H9 (cell line): ENCODE results near the gene BAIAP2. TPM values are rescaled to one million over a fixed set of nuclear protein-coding genes. Genes with fewer than 3 reads are reported as not detected.

Experiments
- DNase-seq: peaks from one replicate; pipeline ENCODE4 v3.0.0-alpha.2; 2017
- H2AFZ ChIP-seq: one replicate; pipeline ENCODE4 v1.6.1; 2013; ENCODE audit warnings: mild to moderate bottlenecking, low read length, control low read depth, moderate library complexity
- H2AK5ac ChIP-seq: 2 replicates; pipeline ENCODE4 v1.6.1; 2013; ENCODE audit warnings: low read length, control low read depth, mixed read lengths; ENCODE audit not compliant: insufficient read length
- H2BK120ac ChIP-seq: one replicate; pipeline ENCODE4 v1.6.1; 2013; ENCODE audit warnings: low read depth, mild to moderate bottlenecking, low read length, control low read depth, inconsistent platforms; ENCODE audit not compliant: poor library complexity, severe bottlenecking
- H2BK12ac ChIP-seq: 2 replicates; pipeline ENCODE4 v1.6.1; 2013; ENCODE audit warnings: low read length, control low read depth, mixed read lengths, low read depth; ENCODE audit not compliant: insufficient read length
- H2BK15ac ChIP-seq: 2 replicates; pipeline ENCODE4 v1.6.1; 2013; ENCODE audit warnings: low read depth, low read length, control low read depth
- H2BK20ac ChIP-seq: one replicate; pipeline ENCODE4 v1.6.1; 2013; ENCODE audit warnings: low read depth, mild to moderate bottlenecking, low read length, control low read depth, inconsistent platforms; ENCODE audit not compliant: poor library complexity, severe bottlenecking
- H2BK5ac ChIP-seq: 2 replicates; pipeline ENCODE4 v1.6.1; 2013; ENCODE audit warnings: low read length, control low read depth, mixed read lengths; ENCODE audit not compliant: insufficient read length
- H3K14ac ChIP-seq: 2 replicates; pipeline ENCODE4 v1.6.1; 2013; ENCODE audit warnings: low read length, control low read depth; ENCODE audit not compliant: insufficient read depth
- H3K18ac ChIP-seq: 2 replicates; pipeline ENCODE4 v1.6.1; 2013; ENCODE audit warnings: low read depth, mild to moderate bottlenecking, mixed read lengths, low read length, control low read depth; ENCODE audit not compliant: insufficient read length
- H3K23ac ChIP-seq: 2 replicates; pipeline ENCODE4 v1.6.1; 2013; ENCODE audit warnings: low read length, control low read depth, mixed read lengths, low read depth; ENCODE audit not compliant: insufficient read length
- H3K23me2 ChIP-seq: 2 replicates; pipeline ENCODE4 v1.6.1; 2013; ENCODE audit warnings: low read depth, mild to moderate bottlenecking, mixed read lengths, low read length, control low read depth; ENCODE audit not compliant: insufficient read length, poor library complexity, severe bottlenecking
- H3K27ac ChIP-seq: 2 replicates; pipeline ENCODE4 v1.5.1; 2013; ENCODE audit warnings: low read length, control low read depth, mixed read lengths, low read depth; ENCODE audit not compliant: insufficient read length
- H3K27me3 ChIP-seq: 2 replicates; pipeline ENCODE4 v1.6.1; 2013; ENCODE audit warnings: low read length, control low read depth, inconsistent platforms; ENCODE audit not compliant: insufficient read depth
- H3K4ac ChIP-seq: 2 replicates; pipeline ENCODE4 v1.6.1; 2013; ENCODE audit warnings: low read depth, mild to moderate bottlenecking, control low read depth, inconsistent platforms, low read length, moderate library complexity
- H3K4me1 ChIP-seq: 2 replicates; pipeline ENCODE4 v1.6.1; 2013; ENCODE audit warnings: low read length, control low read depth, inconsistent platforms; ENCODE audit not compliant: insufficient read depth
- H3K4me2 ChIP-seq: 2 replicates; pipeline ENCODE4 v1.6.1; 2013; ENCODE audit warnings: low read length, control low read depth, mixed read lengths; ENCODE audit not compliant: insufficient read length, insufficient read depth
- H3K56ac ChIP-seq: 2 replicates; pipeline ENCODE4 v1.6.1; 2013; ENCODE audit warnings: low read depth, mild to moderate bottlenecking, mixed read lengths, low read length, control low read depth; ENCODE audit not compliant: insufficient read length
- H3K79me1 ChIP-seq: 2 replicates; pipeline ENCODE4 v1.6.1; 2013; ENCODE audit warnings: low read depth, mild to moderate bottlenecking, moderate library complexity, low read length, control low read depth, inconsistent platforms; ENCODE audit not compliant: insufficient read depth, poor library complexity, severe bottlenecking
- H3K79me2 ChIP-seq: 2 replicates; pipeline ENCODE4 v1.6.1; 2013; ENCODE audit warnings: low read length, control low read depth, inconsistent platforms; ENCODE audit not compliant: insufficient read depth
- H3K9ac ChIP-seq: 2 replicates; pipeline ENCODE4 v1.6.1; 2013; ENCODE audit warnings: low read length, control low read depth, mixed read lengths; ENCODE audit not compliant: insufficient read length; ENCODE audit errors: extremely low read depth
- H3K9me3 ChIP-seq: one replicate; pipeline ENCODE4 v1.6.1; 2013; ENCODE audit warnings: low read depth, low read length, inconsistent platforms; ENCODE audit not compliant: control insufficient read depth
- H3T11ph ChIP-seq: one replicate; pipeline ENCODE4 v1.6.1; 2013; ENCODE audit warnings: mild to moderate bottlenecking, low read length, control low read depth, inconsistent platforms
- H4K20me1 ChIP-seq: one replicate; pipeline ENCODE4 v1.6.1; 2013; ENCODE audit not compliant: control insufficient read depth, insufficient read length, insufficient read depth
- H4K5ac ChIP-seq: 2 replicates; pipeline ENCODE4 v1.6.1; 2013; ENCODE audit warnings: low read depth, mild to moderate bottlenecking, mixed read lengths, low read length, control low read depth; ENCODE audit not compliant: insufficient read length
- H4K8ac ChIP-seq: replicated peaks from 2 replicates; pipeline ENCODE4 v1.6.1; 2013; ENCODE audit warnings: low read length, control low read depth, mixed read lengths, low read depth; ENCODE audit not compliant: insufficient read length
- H4K91ac ChIP-seq: 2 replicates; pipeline ENCODE4 v1.6.1; 2013; ENCODE audit warnings: low read depth, mild to moderate bottlenecking, moderate library complexity, mixed read lengths, low read length, control low read depth; ENCODE audit not compliant: insufficient read length
- H3K27ac Mint-ChIP-seq, 3 experiments: 2 replicates in 2 of 3; 3 replicates in 1 of 3; pipeline ENCODE4 v1.8.0; 2020 to 2021; ENCODE audit warnings: mixed read lengths in 3 of 3, mild to moderate bottlenecking in 1 of 3, moderate library complexity in 1 of 3
- H3K27me3 Mint-ChIP-seq: 2 replicates; pipeline ENCODE4 v1.8.0; 2021; ENCODE audit warnings: low read depth, mild to moderate bottlenecking, moderate library complexity, mixed read lengths
- H3K36me3 Mint-ChIP-seq, 3 experiments: 2 replicates in 2 of 3; 3 replicates in 1 of 3; pipeline ENCODE4 v1.8.0; 2020 to 2021; ENCODE audit warnings: low read depth in 3 of 3, mixed read lengths in 3 of 3; ENCODE audit not compliant: insufficient read depth in 1 of 3
- H3K4me1 Mint-ChIP-seq, 2 experiments: 2 replicates each; pipeline ENCODE4 v1.8.0; 2020; ENCODE audit warnings: mixed read lengths in 2 of 2
- H3K4me3 Mint-ChIP-seq, 2 experiments: 2 replicates in 1 of 2; 3 replicates in 1 of 2; pipeline ENCODE4 v1.8.0; 2020 to 2021; ENCODE audit warnings: mild to moderate bottlenecking in 2 of 2, mixed read lengths in 2 of 2, moderate library complexity in 1 of 2
- H3K9me3 Mint-ChIP-seq, 2 experiments: 2 replicates in 1 of 2; 3 replicates in 1 of 2; pipeline ENCODE4 v1.8.0; 2020; ENCODE audit warnings: mild to moderate bottlenecking in 2 of 2, mixed read lengths in 2 of 2, moderate library complexity in 1 of 2
- WGBS: extraction: QIAGEN DNeasy Blood & Tissue Kit; methylation state at CpG from one replicate; pipeline ENCODE4 v1.1.7; 2013; ENCODE audit warnings: missing lambda C conversion rate, low lambda C conversion rate, mixed read lengths; ENCODE audit not compliant: insufficient read length; ENCODE audit errors: extremely low coverage; 5-methylcytosine and 5-hydroxymethylcytosine counted together
- total RNA-seq: library from RNA; stranded (reverse); gene quantifications from 2 replicates; pipeline ENCODE4 v1.2.1, GENCODE V29; 2021
- TF ChIP-seq, protein P1 (sequence below): fragments of 200-600 bp; sonication (generic); conservative IDR thresholded peaks from 3 replicates; pipeline ENCODE4 v1.8.0; 2021; ENCODE audit warnings: antibody characterized with exemption, mild to moderate bottlenecking

Gene BAIAP2
- total RNA-seq, 1 experiment from 2014 or later, result 27.8 TPM

DNA sequence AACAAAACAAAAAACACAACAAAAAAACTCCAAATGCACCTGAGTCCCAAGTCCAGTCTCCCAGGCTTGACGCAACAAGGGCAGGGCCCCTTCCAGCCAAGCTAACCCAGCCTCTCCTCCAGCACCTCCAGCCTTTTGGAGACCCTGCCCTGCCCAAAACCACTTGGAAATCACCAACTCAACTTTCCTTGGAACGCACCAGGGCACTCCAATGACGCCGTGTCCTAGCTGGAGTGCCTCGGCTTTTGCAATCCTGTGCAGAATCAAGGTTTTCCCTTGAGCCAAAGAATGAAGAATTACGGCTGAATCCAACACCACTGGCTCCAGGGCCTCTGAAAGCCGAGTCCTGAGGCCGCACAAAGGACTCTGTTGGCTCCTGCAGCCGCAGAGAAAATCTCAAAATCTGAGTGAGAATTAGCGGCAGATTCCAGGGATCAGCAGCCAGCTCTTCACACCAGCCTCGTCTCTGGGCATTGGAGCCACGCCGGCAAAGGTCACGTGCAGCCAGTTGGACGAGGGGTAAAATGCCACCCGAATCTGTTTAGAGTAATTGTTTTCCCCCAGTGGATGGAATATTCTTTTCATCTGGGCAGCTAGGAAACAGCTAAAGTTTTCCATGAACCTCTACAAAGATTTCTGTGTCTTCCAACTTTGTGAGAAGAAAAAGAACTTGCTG lies 9.7 kb upstream of the BAIAP2 start:
- Histone ChIP-seq H3K23me2 (peaks cover 2% of the 10 kb centered on the region), H3K4ac (no peak overlapping the region), H3K23ac (no peak overlapping the region), H3K4me2 (no peak overlapping the region), H3K27me3 (no peaks in the 10 kb centered on the region), H3K9ac (no peak overlapping the region), H2BK15ac (no peak overlapping the region), H3K18ac (no peak overlapping the region), H4K8ac (no peak overlapping the region), H3K79me2 (no peaks in the 10 kb centered on the region), H3K4me1 (no peaks in the 10 kb centered on the region), H3K9me3 (no peaks in the 10 kb centered on the region), H2BK5ac (no peak overlapping the region), H2AFZ (no peak overlapping the region), H2AK5ac (no peak overlapping the region), H2BK120ac (no peak overlapping the region), H3K27ac (no peak overlapping the region), H3K79me1 (no peaks in the 10 kb centered on the region), H3K56ac (no peak overlapping the region), H2BK20ac (no peak overlapping the region), H4K5ac (no peak overlapping the region), H4K91ac (no peak overlapping the region), H3T11ph (no peak overlapping the region), H2BK12ac (no peak overlapping the region), H3K14ac (no peak overlapping the region), H4K20me1 (no peaks in the 10 kb centered on the region)
- H3K27me3 Mint-ChIP-seq, result peaks cover 28% of the 10 kb centered on the region
- no peak for DNase-seq
- peaks cover 9 to 20% of the 10 kb centered on the region in 2 experiments for H3K4me1 Mint-ChIP-seq
- no peak overlapping the region for H3K27ac Mint-ChIP-seq
- H3K4me3 Mint-ChIP-seq, result no peak overlapping the region; a peak in 1 of 5 replicates
- TF ChIP-seq, protein P1, sequence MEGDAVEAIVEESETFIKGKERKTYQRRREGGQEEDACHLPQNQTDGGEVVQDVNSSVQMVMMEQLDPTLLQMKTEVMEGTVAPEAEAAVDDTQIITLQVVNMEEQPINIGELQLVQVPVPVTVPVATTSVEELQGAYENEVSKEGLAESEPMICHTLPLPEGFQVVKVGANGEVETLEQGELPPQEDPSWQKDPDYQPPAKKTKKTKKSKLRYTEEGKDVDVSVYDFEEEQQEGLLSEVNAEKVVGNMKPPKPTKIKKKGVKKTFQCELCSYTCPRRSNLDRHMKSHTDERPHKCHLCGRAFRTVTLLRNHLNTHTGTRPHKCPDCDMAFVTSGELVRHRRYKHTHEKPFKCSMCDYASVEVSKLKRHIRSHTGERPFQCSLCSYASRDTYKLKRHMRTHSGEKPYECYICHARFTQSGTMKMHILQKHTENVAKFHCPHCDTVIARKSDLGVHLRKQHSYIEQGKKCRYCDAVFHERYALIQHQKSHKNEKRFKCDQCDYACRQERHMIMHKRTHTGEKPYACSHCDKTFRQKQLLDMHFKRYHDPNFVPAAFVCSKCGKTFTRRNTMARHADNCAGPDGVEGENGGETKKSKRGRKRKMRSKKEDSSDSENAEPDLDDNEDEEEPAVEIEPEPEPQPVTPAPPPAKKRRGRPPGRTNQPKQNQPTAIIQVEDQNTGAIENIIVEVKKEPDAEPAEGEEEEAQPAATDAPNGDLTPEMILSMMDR, result no peak
- no peaks in the 10 kb centered on the region for H3K36me3 Mint-ChIP-seq
- no CpG with 5 or more reads among the region's 16 CpGs for WGBS
- peaks cover 0 to 3% of the 10 kb centered on the region in 2 experiments; a peak in 1 of 5 replicates for H3K9me3 Mint-ChIP-seq
